ENCODE results near the gene ATXN1. TPM values are rescaled to one million over a fixed set of nuclear protein-coding genes. Genes with fewer than 3 reads are reported as not detected.

The ATXN1 gene
- total and polyA plus RNA-seq, 2 of the 8 experiments (the other 6 are each of a cell fraction or from before 2014, with no cell fraction given) = 1.6 to 4.0 TPM

- TF ChIP-seq CHD7 (IDR thresholded peaks at IDR 0.05; ENCODE audit: insufficient replicate concordance, low read length) (no peak), EP300 (IDR thresholded peaks at IDR 0.05; ENCODE audit: borderline replicate concordance in 1 of 2, low read depth in 2 of 2, low read length in 2 of 2) (no peak), USF2 (IDR thresholded peaks at IDR 0.05; ENCODE audit: low read length) (no peak), SIX5 (IDR thresholded peaks at IDR 0.05; ENCODE audit: low read depth, low read length) (no peak), RBBP5 (IDR thresholded peaks at IDR 0.05; ENCODE audit: borderline replicate concordance, low read depth, low read length) (no peak), CHD1 (IDR thresholded peaks at IDR 0.05; ENCODE audit: low read depth, low read length) (no peak), CTCF (IDR thresholded peaks at IDR 0.05; ENCODE audit: control extremely low read depth in 1 of 3, insufficient read depth in 1 of 3, low read depth in 1 of 3, low read length in 3 of 3) (no peak), BACH1 (IDR thresholded peaks at IDR 0.05; ENCODE audit: low read length) (no peak)
Observed at GRCh38 chr6:16367571-16367970, 393.7 kb downstream of the ATXN1 start (continued).
